ENCODE measurements around the gene ITM2C.

ITM2C gene

DNA sequence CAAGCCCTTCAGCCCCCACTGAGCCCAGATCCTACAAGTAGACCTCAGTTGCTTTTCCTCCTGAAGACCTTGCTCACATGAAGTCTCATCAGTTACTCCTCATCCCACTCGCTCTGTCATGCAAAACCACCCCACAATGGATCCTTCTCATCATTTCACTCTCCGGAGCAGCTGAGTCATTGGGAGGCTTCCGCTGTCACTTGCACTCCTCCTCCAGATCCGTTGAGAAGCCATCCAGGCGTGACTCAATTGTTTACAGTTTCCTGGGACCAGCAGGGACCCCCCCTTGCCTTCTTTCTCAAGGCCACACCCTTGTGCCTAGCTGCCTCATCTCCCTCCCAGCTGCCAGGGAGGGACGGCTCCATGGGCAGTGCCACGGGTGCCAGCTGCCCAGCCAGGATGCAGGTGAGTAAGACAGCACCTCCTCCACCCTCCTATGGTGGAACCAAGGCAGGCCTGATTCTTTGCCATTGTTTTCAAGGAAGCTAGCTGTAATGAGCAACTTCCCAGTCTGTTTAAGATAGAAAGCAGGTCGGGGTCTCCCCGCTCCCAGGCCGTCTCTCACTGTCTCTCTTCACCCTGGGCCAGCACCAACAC lies 44.0 kb downstream of the ITM2C start:
- no peak for DNase-seq

DNA sequence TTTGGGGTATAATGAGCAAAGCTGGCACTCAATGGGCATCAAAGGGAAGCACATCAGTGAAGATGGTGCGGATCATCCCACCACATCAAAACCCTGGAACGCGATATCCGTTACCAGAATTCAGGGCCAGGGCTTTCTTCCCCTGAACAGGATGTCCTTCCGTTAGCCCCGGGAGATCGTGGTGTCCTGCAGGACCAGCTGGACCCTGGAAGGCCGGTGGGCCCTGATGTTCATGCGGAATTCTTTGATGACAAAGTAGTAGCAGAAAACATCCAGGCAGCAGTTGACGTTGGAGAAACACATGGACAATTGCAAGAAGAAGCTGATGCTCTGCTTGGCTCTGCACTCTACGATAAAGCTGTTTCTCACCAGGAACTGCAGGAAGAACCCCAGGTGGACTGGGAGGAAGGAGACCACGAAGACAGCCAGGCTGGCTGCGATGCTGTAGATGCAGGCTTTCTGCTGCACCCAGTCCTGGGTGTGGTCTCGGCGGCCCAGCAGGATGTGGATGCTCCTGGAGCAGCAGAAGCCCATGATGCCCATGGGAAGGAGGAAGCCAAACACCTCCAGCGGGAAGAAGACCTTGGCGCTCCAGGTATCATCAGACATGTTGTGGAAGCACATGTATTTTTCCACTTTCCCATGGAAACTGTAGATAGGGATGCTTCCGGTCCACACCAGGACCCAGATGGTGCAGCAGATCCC lies 45.3 kb downstream of the ITM2C start:
- DNase-seq, result no peak

DNA sequence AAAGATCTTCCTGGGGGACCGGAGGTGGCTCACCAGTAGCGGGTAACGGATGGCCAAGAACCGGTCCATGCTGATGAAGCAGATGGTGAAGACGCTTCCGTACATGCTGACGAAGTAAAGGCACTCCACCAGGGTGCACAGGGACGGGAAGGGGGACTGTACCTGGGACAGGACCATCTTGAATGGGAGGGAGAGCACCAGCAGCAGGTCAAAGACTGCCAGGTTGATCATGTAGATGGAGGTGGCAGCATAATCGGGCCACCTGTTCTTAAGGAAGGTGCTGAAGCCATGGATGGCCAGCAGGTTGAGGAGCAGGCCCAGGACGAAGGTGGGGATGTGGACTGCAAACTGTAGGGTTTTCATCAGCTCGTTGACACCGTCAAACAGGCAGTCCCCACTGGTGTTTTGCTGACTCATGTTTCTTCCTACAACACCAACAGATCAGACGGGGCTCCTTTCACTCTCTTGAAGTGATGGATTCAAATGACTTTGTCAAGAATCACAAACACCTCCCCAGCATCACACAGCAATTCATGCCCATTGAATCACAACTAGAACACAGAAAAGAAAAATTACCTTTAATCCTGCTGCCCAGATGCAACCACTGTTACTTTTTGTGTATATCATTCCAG lies 45.9 kb downstream of the ITM2C start:
- DNase-seq, result no peak

DNA sequence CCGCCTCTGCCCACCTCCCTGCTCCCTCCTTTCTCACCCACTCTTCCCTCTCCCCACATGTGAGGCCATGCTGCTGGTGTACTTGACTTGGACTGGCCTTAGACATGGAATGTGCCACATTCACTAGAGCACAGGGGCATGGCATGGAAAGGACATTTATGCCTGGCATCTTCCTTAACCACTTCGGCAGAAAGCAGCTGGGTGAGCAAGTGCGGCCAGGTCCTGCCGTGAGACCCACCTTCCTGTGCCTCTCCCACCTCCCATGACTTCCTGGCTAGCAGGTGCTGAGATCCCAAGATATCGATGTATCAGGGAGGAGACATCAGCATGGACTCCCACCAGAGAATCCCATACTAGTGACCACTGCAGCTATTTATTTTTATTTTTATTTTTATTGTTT lies 47.3 kb downstream of the ITM2C start:
- DNase-seq, result no peak

DNA sequence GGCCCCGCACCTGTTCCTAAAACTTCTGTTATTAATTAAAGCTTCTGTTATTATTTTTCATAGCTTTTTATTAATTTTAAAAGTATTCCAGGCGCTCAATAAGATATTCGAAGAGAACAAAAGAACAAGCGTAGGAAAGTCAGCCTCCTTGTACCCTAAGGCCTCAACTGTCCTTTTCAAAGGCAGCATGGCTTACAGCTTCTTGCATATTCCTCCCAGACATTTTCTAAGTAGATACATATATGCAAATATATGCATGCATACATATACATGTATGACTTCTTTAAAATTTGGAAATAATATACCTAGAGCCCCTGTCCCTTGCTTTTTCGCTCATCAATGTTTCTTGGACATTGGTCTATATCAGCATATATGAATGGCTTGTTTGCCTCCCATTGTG lies 48.0 kb downstream of the ITM2C start:
- no peak for DNase-seq

DNA sequence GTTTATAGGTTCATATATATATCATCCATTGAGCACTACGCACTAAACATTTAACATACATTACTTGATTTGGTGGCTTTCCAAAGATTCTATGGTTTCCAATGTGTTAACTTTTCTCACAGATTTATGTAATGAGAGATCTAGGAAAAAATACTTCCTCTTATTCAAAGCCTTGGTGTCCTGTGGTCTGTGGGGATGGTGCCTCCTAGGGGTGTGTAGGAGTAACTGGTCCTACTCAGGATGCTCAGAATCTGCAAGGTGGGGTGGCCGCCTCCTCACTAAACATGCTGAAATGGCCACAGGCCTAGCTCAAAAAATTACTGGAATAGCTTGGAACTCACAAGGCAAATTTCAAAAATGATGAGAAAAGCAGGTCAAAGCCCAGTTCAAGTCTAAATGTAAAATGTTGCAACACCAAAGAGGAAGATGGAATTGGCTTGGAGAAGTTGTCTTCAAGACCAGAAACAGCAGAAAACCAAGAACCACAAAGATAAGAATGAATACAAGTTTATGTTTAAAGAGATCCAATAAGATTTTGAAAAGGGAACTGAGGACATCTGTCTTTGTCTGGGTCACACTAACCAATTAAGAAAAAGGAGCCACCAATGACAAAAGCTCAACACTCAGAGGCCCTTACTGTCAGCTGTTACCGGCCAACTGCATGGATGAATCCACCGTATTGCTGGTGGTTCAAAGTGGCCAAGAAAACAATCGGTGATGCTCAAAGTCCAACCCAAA lies 48.8 kb downstream of the ITM2C start:
- DNase-seq, result peak; percentile 32

DNA sequence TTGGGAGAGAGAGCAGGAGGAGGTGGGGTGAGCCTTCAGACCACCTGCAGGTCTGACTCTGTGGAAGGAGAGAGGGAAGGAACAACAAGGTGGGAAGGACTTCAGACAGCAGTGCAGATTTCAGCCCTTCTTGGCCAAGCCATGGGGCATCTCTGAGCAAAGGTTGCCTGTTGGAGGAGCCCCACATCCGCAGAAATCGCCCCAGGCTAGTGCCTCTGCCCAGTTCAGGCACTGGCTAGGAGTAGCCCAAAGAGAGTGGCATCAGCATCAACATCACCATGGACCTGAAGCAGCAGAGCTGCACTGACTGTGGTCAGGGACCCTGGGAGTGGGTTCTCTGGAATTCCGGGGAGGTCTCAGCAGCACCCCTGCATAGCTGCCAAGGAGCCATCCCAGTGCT lies 50.1 kb downstream of the ITM2C start:
- no peak for DNase-seq

DNA sequence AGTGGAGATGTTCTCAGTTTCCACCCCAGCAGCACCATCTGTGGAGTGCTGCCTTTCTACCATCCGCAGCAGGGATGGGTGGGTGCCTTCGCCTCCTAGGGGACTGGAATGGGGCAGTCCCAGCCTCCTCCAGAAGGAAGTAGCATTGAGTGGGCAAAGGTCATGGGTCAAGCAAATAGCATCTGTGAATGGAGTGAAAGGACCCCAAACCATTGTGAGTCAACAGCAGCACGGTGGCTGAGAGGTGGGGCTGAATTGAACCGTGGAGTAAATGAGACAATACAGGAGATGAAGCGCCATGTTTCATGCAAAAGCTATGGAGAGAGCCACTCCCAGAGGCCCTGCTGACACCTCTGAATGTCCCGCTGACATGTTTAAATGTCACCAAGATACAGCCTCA lies 50.6 kb downstream of the ITM2C start:
- DNase-seq, result no peak

DNA sequence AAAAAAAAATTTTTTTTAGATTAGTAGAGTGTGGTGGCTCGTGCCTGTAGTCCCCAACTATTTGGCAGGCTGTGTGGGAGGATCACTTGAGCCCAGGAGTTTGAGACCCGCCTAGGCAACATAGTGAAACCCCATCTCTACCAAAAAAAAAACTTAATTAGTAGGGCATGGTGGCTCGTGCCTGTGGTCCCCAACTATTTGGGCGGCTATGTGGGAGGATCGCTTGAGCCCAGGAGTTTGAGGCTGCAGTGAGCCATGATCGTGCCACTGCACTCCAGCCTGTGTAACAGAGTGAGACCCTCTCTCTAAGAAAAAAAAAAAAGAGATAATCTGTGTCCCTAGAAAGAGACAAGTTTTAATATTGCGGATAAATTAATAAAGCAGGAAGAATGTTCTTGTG lies 51.5 kb downstream of the ITM2C start:
- no peak for DNase-seq

DNA sequence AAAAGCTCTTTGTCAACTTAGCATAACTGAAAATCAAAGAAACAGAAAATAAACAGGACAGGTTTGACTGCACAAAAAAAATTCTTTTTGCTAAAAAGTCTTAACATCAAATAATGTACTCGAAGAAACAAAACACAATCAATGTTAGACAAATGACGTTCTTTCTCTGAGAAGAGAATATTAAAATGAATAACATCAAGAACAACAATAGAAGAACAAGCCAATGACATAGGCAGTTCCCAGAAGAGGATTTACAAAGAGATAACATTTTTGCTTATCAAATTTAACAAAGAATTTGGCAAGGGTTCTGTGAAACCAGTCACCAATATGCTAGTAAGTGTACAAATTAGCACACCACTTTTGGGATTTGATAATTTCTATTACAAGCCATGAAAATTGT lies 54.5 kb downstream of the ITM2C start:
- no peak for DNase-seq

DNA sequence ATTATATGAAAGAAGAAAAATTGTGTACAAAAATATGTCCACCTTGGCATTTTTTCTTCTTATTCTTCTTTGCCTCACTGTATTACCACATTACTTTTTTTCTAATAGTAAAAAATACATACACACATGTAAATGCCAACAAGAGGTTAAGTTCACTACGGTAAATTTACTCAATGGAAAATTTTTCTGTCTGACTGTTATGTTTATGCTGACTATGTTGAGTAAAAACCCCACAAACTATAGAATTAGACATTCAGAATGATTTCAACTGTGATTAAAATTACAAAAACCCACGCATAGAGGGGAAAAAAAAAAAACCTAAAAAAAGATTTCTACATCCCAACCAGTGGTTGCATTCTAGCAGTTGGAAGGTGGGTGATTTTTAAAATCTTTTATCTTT lies 54.9 kb downstream of the ITM2C start:
- no peak for DNase-seq

DNA sequence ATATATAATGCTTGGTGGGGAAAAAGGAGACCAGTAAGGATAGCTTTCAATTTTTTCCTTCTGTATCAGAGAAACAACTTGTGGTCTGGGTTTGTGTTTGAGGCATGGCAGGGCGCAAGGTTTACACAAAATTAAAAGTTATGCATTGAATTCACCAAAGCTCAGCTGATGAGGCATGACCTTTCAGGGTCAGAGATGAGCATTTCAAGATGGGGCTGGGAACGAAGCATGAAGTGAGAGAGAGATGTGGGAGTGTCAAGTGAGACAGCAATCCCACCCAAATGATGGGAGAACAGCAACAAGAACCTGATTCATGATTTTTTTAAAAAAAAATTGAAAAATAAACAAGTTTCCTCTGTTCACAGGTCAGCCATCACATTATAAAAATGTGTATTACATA lies 55.4 kb downstream of the ITM2C start:
- no peak for DNase-seq

DNA sequence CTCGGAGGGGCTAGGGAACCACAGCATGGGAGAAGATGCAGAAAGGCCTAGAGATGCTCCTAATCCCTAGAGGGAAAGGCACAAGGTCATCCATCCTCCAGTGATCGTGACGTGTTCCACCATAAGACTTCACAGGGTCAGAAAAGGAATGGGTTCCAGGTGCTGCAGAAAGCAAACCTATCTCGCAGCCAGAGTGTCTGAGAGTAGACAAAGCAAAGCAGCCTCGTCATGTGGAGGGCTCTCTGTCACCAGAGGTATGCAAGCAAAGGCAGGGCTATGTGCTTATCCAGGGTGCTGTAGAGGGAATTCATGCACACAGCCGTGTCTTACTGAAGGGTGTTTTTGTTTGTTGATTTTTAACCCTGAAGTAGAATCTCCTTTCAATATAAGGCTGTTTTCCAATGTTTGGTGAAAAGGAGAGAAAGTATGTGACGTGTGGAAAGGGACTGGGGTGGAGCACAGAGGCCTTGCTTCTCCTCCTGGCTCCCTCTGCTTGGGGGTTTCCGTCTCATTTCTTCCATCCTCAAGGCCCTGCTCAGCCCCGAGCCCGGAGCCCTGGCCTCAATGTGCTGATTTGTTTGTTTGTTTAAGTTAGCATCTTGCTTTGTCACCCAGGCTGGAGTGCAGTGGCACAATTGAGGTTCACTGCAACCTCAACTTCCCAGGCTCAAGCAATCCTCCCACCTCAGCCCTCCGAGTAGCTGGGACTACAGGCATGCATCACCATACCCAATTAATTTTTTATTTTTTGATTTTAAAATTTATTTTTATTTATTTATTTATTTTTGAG lies 57.3 kb downstream of the ITM2C start:
- DNase-seq, result no peak

DNA sequence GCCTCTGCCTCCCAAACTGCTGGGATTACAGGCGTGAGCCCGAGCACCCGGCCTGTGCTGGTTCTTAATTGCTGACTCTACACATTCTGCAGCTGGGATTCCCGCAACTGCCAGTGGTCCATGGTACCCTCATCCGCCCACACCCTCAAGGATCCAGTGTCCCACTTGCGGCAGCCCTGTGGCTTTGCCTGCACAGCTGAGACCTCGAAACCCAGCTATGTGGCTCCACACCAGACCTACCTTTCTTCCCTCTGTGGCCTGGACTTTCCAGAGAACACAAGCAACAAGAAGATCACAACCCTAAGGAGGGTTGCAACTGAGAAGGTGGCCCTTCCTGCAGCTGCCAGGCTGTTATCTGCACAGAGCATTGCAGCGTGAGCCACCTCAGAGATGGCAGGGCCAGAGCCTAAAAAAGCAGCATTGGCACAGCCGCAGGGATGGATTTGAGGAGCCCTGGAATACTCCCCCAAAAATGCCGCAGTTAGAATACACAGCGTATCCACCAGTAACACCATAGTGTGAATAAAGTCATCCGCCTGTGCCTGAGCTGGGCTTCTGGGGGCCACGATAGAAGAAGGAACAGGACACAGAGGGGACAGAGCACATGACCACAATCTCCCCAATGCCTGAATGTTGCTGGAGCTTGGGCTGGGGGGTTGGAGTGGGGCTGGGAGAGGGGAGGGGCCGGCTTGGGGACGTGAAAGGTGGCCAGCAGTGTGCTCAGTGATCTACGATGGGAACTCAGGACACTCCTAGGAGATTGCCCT lies 58.4 kb downstream of the ITM2C start:
- DNase-seq, result no peak

DNA sequence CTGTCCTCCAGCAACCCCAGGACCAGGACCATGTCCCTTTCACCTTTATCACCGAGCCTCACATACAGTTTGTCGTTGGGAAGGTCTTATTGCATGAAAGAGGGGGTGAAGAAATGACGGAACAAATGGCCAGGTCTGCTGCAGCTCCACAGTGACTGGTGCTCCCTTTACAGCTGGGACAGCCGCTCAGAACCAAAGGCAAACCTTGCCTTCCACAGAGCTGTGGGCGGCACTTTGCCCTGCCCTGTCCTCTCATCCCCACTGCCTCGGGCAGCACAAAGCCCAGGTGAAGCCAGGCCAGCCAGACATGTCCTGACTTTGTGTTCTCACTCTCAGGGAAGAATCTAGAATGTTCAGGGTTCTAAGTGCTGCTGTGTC lies 59.3 kb downstream of the ITM2C start:
- no peak for DNase-seq

DNA sequence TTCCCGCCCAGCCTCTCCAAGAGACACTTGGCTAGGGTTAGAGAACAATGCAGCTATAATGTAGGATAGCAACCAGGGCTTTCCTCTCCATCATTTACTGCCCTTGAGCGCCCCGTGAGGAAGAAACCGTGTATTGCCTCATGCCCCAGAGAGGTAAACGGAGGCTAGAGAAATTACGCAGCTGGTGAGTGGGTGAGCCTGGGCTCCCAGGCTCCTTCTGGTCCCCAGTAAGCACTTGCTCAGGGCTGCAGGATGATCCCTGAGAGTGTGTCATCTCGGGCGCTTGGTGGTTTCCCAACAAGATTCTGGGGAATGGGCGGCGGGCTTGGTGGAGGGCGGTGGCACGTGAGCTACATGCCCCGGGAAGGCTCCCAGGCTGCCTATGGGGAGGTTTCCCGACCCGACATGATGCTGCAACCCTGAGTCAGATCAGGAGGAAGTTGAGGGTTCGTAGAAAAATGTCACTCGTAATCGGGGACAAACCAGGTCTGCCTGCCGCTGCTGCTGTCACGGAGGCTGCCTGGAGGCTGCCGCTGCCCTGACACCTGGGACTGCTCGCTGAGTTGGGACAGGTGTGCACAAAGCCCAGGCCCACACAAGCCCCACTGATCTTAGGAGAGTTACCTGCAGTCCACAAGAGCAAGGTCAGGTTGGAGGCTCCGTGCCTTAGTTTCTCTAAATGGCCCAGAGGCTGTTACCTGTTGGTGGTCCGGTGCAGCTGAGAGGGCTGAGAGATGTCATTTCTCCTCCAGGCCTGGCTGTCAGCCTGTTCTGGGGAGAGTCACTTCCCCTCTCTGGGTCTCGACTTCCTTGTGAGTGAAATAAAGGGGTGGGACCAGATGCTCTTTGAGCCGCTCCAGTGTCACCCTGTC lies 60.0 kb downstream of the ITM2C start, which contains the start of gene GPR55:
Gene GPR55, minus strand, starts transcription at position 773 of the 872 bp plus-strand sequence. CDS start 14,280 bp downstream, outside the sequence.
- peak; percentile 59 for DNase-seq

DNA sequence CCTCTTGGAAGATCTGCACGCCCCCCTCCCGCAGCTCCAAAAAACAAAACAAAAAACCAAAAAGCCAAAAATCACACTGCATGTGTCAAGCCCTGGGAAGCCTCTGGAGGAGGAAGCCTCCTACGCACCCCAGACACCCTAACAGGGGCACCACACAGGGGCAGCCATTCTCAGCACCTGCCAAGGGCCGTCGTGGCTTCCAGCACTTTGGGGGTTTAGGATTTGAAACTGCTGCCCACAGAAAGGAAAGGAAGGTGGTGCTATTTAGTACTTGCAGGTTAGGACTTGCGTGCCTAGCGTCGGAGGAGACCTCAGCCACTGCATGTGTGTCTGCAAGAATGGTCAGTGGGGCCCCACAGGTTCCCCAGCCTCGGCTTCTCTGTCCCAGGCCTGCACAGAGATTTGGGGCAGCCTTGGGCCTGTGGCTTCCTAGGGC lies 60.7 kb downstream of the ITM2C start:
- DNase-seq, result no peak

DNA sequence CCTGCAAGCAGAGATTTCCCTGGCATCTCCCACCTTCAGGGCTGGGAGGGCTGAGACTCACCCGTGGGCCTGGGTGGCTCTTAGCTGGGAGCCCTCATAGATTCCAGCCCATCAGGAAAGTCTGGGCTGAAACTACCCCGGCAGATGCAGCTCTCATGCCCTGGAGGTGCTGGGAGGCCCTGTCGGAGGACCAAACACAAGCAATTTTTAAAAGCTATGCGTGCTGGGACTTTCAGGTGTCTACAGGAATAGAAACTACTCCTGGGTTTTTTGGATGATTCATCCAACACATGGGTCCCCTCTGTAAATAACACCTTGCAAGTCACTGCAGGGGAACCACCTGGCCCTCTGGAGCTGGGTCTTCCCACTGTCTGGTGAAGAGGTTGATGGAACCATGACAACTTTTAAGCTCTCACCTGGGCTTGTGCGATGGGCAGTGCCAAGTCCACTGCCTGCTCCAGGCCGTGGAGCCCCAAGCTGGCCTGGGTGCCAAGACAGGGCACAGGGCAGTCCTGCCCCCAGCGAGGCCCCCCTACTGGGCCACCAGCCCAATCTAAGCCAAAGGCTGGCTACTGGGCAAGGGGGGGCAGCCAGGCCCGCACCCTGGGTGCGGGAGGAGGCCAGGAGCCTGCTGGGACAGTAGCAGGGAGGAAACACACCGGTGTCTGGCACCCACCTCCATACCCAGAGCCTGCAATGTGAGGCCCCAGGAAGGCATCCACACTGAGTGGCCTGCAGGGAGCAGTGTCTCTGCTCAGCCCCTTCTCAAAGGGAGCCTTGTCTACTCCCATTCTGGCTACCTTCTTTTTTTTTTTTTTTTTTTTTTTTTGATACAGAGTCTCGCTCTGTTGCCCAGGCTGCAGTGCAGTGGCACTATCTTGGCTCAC lies 61.4 kb downstream of the ITM2C start:
- no peak for DNase-seq

DNA sequence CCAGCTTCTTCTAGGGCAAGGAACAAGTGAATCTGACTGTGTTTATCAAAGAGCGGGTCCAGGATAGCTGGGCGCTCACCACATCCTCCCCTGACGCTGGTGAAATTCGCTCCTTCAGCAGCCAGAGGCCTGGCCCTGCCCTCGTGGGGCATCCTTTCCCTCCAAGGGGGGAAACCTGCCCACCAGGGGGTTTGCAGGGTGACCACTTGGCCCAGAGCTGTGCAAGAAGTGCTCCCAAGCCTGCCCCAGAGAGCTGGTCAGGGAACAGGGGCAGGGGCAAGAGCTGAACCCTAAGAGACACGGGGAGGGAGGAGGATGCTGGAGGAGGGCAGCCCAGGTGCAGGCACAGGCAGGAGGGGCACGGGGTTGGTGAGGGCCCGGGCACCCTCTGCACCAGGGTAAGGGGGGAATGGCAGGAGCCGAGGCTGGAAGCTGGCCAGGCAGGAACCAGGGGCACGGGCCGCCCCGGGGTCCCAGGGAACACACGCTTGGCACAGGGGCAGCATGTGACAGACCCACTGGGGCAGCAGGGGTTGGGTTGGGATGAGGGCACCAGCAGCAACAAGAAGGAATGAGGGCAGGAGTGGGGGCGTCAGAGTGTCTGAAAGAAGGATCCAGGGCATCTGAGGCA lies 63.1 kb downstream of the ITM2C start:
- DNase-seq, result no peak
